Astrocyte (in vitro differentiated cells and primary cell): ENCODE results near the gene RAPGEF5.

Experiments used
- CTCF ChIP-seq: IDR thresholded peaks from 2 replicates; pipeline ENCODE4 v1.5.1; 2011; ENCODE audit warnings: low read depth, mild to moderate bottlenecking, inconsistent platforms, low read length, moderate library complexity; ENCODE audit not compliant: insufficient read depth
- EZH2 ChIP-seq: IDR thresholded peaks from 2 replicates; pipeline ENCODE4 v1.6.1; 2012; ENCODE audit warnings: mild to moderate bottlenecking, low read length, inconsistent platforms; ENCODE audit not compliant: insufficient read depth

- TF ChIP-seq CTCF, result no peak
- no peak for TF ChIP-seq EZH2
These were observed 125.8 kb downstream of the RAPGEF5 start for GRCh38 chr7:22231141-22231540.
